ENCODE data around the gene DRG2. TPM values are rescaled to one million over a fixed set of nuclear protein-coding genes. Genes with fewer than 3 reads are reported as not detected.

The DRG2 gene
- total RNA-seq, 1 donor from 2014 or later = 20.9 TPM

DNA sequence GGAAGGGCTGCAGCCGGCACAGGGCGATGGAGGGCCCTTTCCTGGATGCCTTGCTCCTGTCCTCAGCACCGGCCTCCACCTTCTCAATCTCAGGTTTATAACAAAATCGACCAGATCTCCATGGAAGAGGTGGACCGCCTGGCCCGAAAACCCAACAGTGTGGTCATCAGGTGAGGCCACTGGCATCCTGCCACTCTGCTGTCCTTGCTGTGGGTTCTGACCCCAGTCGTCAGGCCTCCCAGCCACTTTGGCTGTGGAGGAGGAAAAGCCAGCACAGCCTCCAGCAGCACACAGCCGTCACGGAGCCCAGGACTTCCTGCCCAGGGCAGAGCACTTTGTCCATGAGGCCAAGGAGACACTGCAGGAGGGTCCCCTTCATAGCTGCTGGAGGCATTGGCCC lies 14.1 kb downstream of the DRG2 start:
- Histone ChIP-seq H3K9ac (ENCODE audit: low read depth in 1 of 3, low read length in 3 of 3) (no peak overlapping the region), H3K27ac (ENCODE audit: low read depth, low read length) (no peak overlapping the region), H3K9me3 (ENCODE audit: control insufficient read depth in 3 of 3, low read length in 3 of 3) (no peaks in the 10 kb centered on the region), H3K36me3 (ENCODE audit: control insufficient read depth in 3 of 3, insufficient read depth in 3 of 3, low read length in 3 of 3) (peaks cover 68 to 88% (median 84%) of the 10 kb centered on the region in 3 donors), H3K27me3 (ENCODE audit: control insufficient read depth in 3 of 3, insufficient read depth in 3 of 3, low read length in 3 of 3) (no peaks in the 10 kb centered on the region), H3K4me1 (ENCODE audit: control insufficient read depth in 3 of 3, insufficient read depth in 3 of 3, low read length in 3 of 3) (no peaks in the 10 kb centered on the region), H3K4me3 (ENCODE audit: low read length in 3 of 3) (no peak overlapping the region)

DNA sequence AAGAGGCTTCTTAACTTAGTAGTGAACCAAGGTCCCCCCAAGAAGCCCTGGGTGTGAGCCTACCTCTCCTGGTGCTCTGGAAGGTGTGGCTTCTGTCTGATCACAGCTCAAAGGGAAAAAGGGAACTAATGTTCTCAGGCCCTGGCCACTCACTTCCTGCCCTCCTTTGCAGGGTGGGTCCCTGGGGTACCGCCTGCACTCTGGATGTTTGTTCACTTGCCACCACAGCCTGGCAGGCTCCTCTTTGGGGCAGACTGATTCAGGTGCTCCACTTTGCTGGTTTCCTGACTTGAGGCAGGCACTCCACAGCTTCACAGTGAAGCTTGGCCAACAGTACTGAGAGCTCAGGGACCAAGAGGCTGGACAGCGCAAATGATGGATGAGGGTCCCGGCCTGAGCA lies 14.9 kb downstream of the DRG2 start:
- no peaks in the 10 kb centered on the region for H3K9me3 ChIP-seq (ENCODE audit: control insufficient read depth in 3 of 3, low read length in 3 of 3)
- H3K36me3 ChIP-seq (ENCODE audit: control insufficient read depth in 3 of 3, insufficient read depth in 3 of 3, low read length in 3 of 3) = peaks cover 68 to 83% (median 81%) of the 10 kb centered on the region in 3 donors
- H3K27ac ChIP-seq (ENCODE audit: low read depth, low read length) = no peak overlapping the region
- H3K27me3 ChIP-seq (ENCODE audit: control insufficient read depth in 3 of 3, insufficient read depth in 3 of 3, low read length in 3 of 3) = no peaks in the 10 kb centered on the region
- H3K9ac ChIP-seq (ENCODE audit: low read depth in 1 of 3, low read length in 3 of 3) = no peak overlapping the region
- no peaks in the 10 kb centered on the region for H3K4me1 ChIP-seq (ENCODE audit: control insufficient read depth in 3 of 3, insufficient read depth in 3 of 3, low read length in 3 of 3)
- no peak overlapping the region for H3K4me3 ChIP-seq (ENCODE audit: low read length in 3 of 3)

DNA sequence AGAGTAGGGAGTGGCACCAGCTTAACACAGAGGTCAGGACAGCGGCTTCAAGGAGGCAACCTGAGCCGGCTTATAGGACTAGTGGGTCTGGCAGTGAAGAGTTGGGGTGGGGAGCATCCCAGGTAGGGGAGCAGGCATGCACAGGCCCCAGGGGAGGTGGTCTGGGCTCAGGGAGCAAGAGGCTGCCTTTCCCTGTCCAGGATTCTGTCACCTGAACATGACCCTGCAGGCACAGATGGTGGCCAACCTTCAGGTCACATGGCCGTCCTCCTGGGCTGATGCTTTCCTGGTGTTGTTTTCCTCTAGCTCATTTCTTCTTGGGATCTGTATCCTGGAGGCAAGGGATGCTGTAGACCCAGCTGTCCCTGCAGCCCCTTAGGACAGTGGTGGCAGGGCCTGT lies 17.3 kb downstream of the DRG2 start:
- H3K9ac ChIP-seq (ENCODE audit: low read depth in 1 of 3, low read length in 3 of 3) = no peak overlapping the region
- H3K4me3 ChIP-seq (ENCODE audit: low read length in 3 of 3) = no peak overlapping the region
- H3K27me3 ChIP-seq (ENCODE audit: control insufficient read depth in 3 of 3, insufficient read depth in 3 of 3, low read length in 3 of 3) = no peaks in the 10 kb centered on the region
- H3K4me1 ChIP-seq (ENCODE audit: control insufficient read depth in 3 of 3, insufficient read depth in 3 of 3, low read length in 3 of 3) = no peaks in the 10 kb centered on the region
- H3K27ac ChIP-seq (ENCODE audit: low read depth, low read length) = no peak overlapping the region
- H3K9me3 ChIP-seq (ENCODE audit: control insufficient read depth in 3 of 3, low read length in 3 of 3) = no peaks in the 10 kb centered on the region
- H3K36me3 ChIP-seq (ENCODE audit: control insufficient read depth in 3 of 3, insufficient read depth in 3 of 3, low read length in 3 of 3) = peaks cover 46 to 59% (median 57%) of the 10 kb centered on the region in 3 donors

DNA sequence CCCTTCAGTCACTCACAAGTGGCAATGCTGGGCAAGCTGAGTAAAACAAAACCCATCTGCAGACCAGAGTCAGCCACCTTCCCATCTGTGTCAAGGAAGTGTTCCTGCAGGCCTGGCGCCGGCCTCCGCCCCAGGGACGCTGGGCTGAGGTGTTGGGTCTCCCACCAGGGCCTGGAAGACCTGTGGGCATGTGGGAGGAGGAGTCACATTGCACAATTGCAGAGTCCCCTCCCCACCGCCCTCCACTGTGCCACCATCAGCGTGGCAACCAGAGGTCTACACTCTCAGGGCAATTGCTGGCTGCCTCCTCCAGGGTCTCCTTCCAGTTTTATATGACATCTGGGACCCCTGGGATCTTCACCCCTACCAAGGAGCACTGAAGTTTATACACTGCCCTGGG lies 17.8 kb downstream of the DRG2 start:
- no peak overlapping the region for H3K27ac ChIP-seq (ENCODE audit: low read depth, low read length)
- no peak overlapping the region for H3K9ac ChIP-seq (ENCODE audit: low read depth in 1 of 3, low read length in 3 of 3)
- H3K4me1 ChIP-seq (ENCODE audit: control insufficient read depth in 3 of 3, insufficient read depth in 3 of 3, low read length in 3 of 3) = no peaks in the 10 kb centered on the region
- no peaks in the 10 kb centered on the region for H3K9me3 ChIP-seq (ENCODE audit: control insufficient read depth in 3 of 3, low read length in 3 of 3)
- no peaks in the 10 kb centered on the region for H3K27me3 ChIP-seq (ENCODE audit: control insufficient read depth in 3 of 3, insufficient read depth in 3 of 3, low read length in 3 of 3)
- H3K36me3 ChIP-seq (ENCODE audit: control insufficient read depth in 3 of 3, insufficient read depth in 3 of 3, low read length in 3 of 3) = peaks cover 41 to 54% (median 51%) of the 10 kb centered on the region in 3 donors
- no peak overlapping the region for H3K4me3 ChIP-seq (ENCODE audit: low read length in 3 of 3)

DNA sequence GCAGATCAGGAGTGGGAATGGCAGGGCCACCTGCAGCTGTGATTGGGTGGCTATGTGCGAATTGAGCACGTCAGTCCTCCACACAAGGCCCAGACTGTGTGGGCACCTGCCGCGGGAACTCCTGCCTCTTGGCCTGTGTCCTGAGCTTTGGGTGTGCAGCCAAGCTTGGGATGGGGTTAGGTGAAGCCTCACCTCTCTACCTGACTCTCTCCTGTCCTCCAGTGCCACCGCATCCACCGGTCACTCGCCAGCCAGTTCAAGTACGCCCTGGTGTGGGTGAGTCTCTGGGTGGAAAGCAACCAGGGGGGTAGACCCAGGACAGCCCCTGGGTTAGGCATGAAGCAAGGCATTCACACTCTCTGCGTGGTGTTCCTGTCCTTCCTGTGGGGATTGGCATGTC lies 18.5 kb downstream of the DRG2 start:
- no peak overlapping the region for H3K4me3 ChIP-seq (ENCODE audit: low read length in 3 of 3)
- H3K36me3 ChIP-seq (ENCODE audit: control insufficient read depth in 3 of 3, insufficient read depth in 3 of 3, low read length in 3 of 3) = peaks cover 38 to 49% (median 46%) of the 10 kb centered on the region in 3 donors
- H3K27ac ChIP-seq (ENCODE audit: low read depth, low read length) = no peak overlapping the region
- H3K27me3 ChIP-seq (ENCODE audit: control insufficient read depth in 3 of 3, insufficient read depth in 3 of 3, low read length in 3 of 3) = no peaks in the 10 kb centered on the region
- no peak overlapping the region for H3K9ac ChIP-seq (ENCODE audit: low read depth in 1 of 3, low read length in 3 of 3)
- no peaks in the 10 kb centered on the region for H3K9me3 ChIP-seq (ENCODE audit: control insufficient read depth in 3 of 3, low read length in 3 of 3)
- H3K4me1 ChIP-seq (ENCODE audit: control insufficient read depth in 3 of 3, insufficient read depth in 3 of 3, low read length in 3 of 3) = no peaks in the 10 kb centered on the region

DNA sequence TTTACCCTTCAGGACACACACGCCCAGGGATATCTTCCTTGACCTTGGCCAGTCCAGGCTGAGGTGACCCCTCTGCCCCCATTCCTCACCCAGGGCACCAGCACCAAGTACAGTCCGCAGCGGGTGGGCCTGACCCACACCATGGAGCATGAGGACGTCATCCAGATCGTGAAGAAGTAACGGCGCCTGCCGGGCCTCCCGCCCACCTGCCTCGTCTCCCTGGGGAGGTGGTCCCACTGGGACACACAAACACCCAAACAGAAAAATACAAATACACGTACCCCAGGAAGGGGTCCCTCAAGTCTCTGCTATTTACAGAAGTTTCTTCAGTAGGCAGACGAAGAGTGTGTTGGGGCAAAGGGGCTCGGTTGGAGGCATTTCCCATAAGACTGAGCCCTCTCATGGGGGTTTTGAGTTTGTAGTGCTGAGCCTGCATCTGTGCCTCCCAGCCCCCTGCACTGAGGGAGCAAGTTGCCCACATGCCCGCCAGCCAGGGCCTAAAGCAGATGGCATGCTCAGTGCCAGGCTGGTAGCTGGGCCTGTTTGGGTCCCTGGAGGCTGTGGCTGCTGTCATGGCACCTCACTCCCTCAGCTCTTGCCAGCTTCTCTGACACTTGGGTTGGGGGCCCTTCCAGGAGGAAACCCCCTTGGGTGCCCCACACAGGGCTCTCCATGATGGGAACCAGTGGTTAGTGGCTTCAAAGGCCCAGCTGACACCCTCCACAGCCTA lies 19.5 kb downstream of the DRG2 start:
- H3K4me3 ChIP-seq (ENCODE audit: low read length in 3 of 3) = no peak overlapping the region

DNA sequence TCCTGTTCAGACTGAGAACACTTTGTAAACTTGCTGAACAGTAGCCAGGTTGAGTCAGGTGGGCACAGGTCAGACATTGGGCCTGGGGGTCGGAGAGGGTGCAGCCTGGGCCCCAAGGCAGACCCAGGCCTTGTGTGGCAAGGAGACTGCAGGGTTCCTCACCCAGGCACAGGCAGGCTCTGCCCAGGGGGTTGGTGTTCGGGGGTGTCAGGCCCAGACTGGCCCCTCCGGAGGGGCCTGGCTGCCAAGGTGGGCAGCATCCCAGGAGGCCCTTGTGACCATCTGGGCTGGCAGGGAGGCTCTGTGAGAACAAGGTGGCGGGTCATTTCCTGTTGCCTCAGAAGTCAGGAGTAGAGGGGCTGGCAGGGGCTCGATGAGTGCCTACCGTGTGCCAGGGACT lies 20.2 kb downstream of the DRG2 start:
- H3K4me3 ChIP-seq (ENCODE audit: low read length in 3 of 3) = no peak overlapping the region
- no peak overlapping the region for H3K27ac ChIP-seq (ENCODE audit: low read depth, low read length)
- H3K36me3 ChIP-seq (ENCODE audit: control insufficient read depth in 3 of 3, insufficient read depth in 3 of 3, low read length in 3 of 3) = peaks cover 30 to 37% (median 35%) of the 10 kb centered on the region in 3 donors
- no peaks in the 10 kb centered on the region for H3K9me3 ChIP-seq (ENCODE audit: control insufficient read depth in 3 of 3, low read length in 3 of 3)
- H3K27me3 ChIP-seq (ENCODE audit: control insufficient read depth in 3 of 3, insufficient read depth in 3 of 3, low read length in 3 of 3) = no peaks in the 10 kb centered on the region
- peaks cover 4 to 10% (median 7%) of the 10 kb centered on the region in 3 donors for H3K4me1 ChIP-seq (ENCODE audit: control insufficient read depth in 3 of 3, insufficient read depth in 3 of 3, low read length in 3 of 3)
- H3K9ac ChIP-seq (ENCODE audit: low read depth in 1 of 3, low read length in 3 of 3) = no peak overlapping the region

More for the DNA sequence above, 19.5 kb downstream of the DRG2 start:
- no peak overlapping the region for H3K9ac ChIP-seq (ENCODE audit: low read depth in 1 of 3, low read length in 3 of 3)
- H3K36me3 ChIP-seq (ENCODE audit: control insufficient read depth in 3 of 3, insufficient read depth in 3 of 3, low read length in 3 of 3) = peaks cover 32 to 40% (median 37%) of the 10 kb centered on the region in 3 donors
- H3K4me1 ChIP-seq (ENCODE audit: control insufficient read depth in 3 of 3, insufficient read depth in 3 of 3, low read length in 3 of 3) = peaks cover 4 to 8% (median 6%) of the 10 kb centered on the region in 3 donors
- H3K27me3 ChIP-seq (ENCODE audit: control insufficient read depth in 3 of 3, insufficient read depth in 3 of 3, low read length in 3 of 3) = no peaks in the 10 kb centered on the region
- no peaks in the 10 kb centered on the region for H3K9me3 ChIP-seq (ENCODE audit: control insufficient read depth in 3 of 3, low read length in 3 of 3)
- no peak overlapping the region for H3K27ac ChIP-seq (ENCODE audit: low read depth, low read length)

DNA sequence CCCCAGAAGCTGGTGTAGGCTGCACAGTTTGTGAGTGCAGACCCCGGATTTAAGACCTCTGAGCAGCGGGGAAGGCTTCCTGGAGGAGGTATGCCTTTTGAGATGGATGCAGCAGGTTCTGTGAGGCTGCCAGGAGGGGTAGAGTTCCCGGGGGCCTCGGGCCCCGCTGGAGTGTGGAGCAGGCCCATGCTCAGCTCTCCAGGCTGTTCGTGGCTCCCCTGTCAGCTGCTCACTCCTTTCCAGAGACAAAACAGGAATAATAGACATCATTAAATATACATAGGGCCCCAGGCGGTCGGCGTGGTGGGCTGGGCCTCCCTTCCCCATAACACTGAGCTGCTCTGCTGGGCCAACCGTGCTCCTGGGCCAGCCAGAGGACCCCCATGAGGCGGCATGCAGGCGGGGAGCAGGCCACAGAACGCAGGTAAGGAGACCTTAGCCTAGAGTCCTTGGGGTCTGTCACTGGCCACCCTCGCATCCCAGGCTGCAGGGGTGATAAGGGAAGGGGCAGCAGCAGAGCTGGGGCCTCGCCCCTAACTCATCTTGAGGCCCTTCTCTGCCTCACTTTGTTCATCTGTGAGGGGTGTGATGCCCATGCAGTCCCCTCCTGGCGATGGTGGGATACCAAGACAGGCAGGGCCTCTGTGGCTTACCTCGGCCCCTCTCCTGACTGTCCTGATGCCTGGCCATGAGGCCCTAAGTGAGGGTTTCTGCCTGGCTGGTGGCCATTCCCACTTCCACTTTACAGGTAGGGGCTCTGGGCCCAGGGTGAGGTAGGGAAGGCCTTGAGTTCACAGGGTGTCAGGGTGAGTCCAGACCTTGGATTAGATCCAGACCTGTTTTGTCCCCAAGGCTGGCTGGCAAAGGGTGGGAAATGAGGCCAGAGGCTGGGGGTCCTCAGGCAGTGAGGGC lies 20.9 kb downstream of the DRG2 start, which contains the start of gene MYO15A:
TSS of gene MYO15A (plus strand) at position 356 of the 912 bp plus-strand sequence. CDS start 10,045 bp downstream, outside the sequence.
- Histone ChIP-seq H3K36me3 (ENCODE audit: control insufficient read depth in 3 of 3, insufficient read depth in 3 of 3, low read length in 3 of 3) (peaks cover 30 to 33% (median 30%) of the 10 kb centered on the region in 3 donors), H3K27ac (ENCODE audit: low read depth, low read length) (no peak within 1 kb of the TSS), H3K27me3 (ENCODE audit: control insufficient read depth in 3 of 3, insufficient read depth in 3 of 3, low read length in 3 of 3) (no peaks in the 10 kb centered on the region), H3K4me1 (ENCODE audit: control insufficient read depth in 3 of 3, insufficient read depth in 3 of 3, low read length in 3 of 3) (peaks cover 4 to 10% (median 7%) of the 10 kb centered on the region in 3 donors), H3K9me3 (ENCODE audit: control insufficient read depth in 3 of 3, low read length in 3 of 3) (no peaks in the 10 kb centered on the region), H3K4me3 (ENCODE audit: low read length in 3 of 3) (no peak within 1 kb of the TSS), H3K9ac (ENCODE audit: low read depth in 1 of 3, low read length in 3 of 3) (no peak within 1 kb of the TSS)

DNA sequence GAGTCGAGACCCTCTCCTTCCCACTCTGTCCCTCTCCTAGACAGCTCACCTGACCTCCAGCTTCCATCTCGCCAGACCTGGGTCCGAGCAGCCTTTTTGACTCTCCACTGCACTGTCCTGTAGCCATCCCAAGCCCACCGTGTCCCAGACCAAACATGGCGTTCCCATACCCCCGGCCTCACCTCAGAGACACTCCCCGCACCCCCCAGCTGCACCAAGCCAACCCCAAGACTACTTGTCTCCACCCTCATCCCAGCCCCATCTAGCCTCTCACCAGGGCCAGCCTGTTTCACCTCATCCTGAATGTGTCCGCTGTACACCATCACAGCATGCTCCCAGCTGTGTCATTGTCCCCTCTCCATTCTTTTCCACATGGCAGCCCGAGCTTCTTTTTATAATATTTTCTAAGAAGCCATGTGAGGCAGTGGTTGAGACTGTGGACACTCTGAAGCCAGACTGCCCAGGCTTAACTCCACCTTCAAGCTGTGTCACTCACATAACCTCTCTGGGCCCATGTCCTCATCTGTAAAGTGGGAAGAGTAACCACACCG lies 22.3 kb downstream of the DRG2 start:
- no peaks in the 10 kb centered on the region for H3K27me3 ChIP-seq (ENCODE audit: control insufficient read depth in 3 of 3, insufficient read depth in 3 of 3, low read length in 3 of 3)
- H3K27ac ChIP-seq (ENCODE audit: low read depth, low read length) = no peak overlapping the region
- no peak overlapping the region for H3K9ac ChIP-seq (ENCODE audit: low read depth in 1 of 3, low read length in 3 of 3)
- H3K9me3 ChIP-seq (ENCODE audit: control insufficient read depth in 3 of 3, low read length in 3 of 3) = no peaks in the 10 kb centered on the region
- H3K36me3 ChIP-seq (ENCODE audit: control insufficient read depth in 3 of 3, insufficient read depth in 3 of 3, low read length in 3 of 3) = peaks cover 18 to 20% (median 18%) of the 10 kb centered on the region in 3 donors
- H3K4me3 ChIP-seq (ENCODE audit: low read length in 3 of 3) = no peak overlapping the region
- peaks cover 4 to 10% (median 7%) of the 10 kb centered on the region in 3 donors for H3K4me1 ChIP-seq (ENCODE audit: control insufficient read depth in 3 of 3, insufficient read depth in 3 of 3, low read length in 3 of 3)
